IPS-18c (cell line): ENCODE measurements around the gene MED14.
A peak's percentile ranks its signal among the peaks of the same experiment; 100 is the strongest.
"Not testable (repeated sequence)": the region's sequence is repeated elsewhere in the genome, so short reads cannot be mapped to it uniquely, and the experiment has no call there.

Experiments
- H3K4me3 ChIP-seq: 2 replicates; pipeline ENCODE4 v1.7.0; 2013; ENCODE audit warnings: low read depth, mild to moderate bottlenecking, low read length, moderate library complexity; ENCODE audit not compliant: insufficient read depth
- H3K9me3 ChIP-seq: one replicate; pipeline ENCODE4 v1.6.1; 2013; ENCODE audit warnings: mild to moderate bottlenecking, low read length, moderate library complexity; ENCODE audit not compliant: control insufficient read depth, insufficient read depth

Gene MED14

GRCh38 chrX:40736170-40736505, 796 bp upstream of the MED14 start:
- H3K4me3 ChIP-seq: peak overlapping the region; percentile 38; the same call in 1 of the 2 replicates
- H3K9me3 ChIP-seq: peaks cover 3% of the 10 kb centered on the region

DNA sequence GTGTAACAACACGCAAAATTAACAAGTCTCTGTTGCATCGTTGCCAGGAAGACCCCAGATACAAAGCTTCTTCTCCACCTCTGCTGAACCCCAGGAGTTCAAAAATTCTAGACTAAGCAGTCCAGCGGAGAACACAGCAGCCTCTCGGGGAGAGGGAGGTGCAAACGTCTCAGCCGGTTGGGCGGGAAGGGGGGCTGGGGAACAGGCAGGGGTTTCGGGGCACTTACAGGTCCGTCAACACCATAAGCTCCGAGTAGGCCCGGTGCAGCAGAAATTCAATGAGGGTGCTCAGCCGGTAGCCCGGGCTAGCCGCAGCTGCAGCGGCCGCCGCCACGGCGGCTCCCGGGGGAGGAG, 394 bp downstream of the MED14 start:
- H3K4me3 ChIP-seq: peak overlapping the region; percentile 38
- H3K9me3 ChIP-seq: peaks cover 3% of the 10 kb centered on the region

GRCh38 chrX:40733706-40734105, 1.6 kb downstream of the MED14 start:
- Histone ChIP-seq H3K9me3 (peaks cover 3% of the 10 kb centered on the region), H3K4me3 (peak overlapping the region; percentile 38)

DNA sequence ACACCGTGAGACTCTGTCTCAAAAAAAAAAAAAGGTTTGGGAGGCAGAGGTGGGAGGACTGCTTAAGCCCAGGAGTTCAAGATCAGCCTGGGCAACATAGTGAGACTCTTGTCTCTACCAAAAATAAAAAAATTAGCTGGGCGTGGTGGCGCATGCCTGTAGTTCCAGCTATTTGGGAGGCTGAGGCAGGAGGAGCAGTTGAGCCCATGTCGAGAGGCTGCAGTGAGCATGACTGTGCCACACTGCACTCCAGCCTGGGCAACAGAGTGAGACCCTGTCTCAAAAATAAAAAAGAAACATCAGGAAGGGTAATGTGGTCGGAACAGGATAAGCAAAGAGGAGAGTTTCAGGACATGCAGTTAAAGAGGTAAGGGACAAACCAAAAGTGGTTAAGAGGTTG, 2.8 kb downstream of the MED14 start:
- H3K4me3 ChIP-seq, H3K9me3 ChIP-seq: not testable (repeated sequence)

DNA sequence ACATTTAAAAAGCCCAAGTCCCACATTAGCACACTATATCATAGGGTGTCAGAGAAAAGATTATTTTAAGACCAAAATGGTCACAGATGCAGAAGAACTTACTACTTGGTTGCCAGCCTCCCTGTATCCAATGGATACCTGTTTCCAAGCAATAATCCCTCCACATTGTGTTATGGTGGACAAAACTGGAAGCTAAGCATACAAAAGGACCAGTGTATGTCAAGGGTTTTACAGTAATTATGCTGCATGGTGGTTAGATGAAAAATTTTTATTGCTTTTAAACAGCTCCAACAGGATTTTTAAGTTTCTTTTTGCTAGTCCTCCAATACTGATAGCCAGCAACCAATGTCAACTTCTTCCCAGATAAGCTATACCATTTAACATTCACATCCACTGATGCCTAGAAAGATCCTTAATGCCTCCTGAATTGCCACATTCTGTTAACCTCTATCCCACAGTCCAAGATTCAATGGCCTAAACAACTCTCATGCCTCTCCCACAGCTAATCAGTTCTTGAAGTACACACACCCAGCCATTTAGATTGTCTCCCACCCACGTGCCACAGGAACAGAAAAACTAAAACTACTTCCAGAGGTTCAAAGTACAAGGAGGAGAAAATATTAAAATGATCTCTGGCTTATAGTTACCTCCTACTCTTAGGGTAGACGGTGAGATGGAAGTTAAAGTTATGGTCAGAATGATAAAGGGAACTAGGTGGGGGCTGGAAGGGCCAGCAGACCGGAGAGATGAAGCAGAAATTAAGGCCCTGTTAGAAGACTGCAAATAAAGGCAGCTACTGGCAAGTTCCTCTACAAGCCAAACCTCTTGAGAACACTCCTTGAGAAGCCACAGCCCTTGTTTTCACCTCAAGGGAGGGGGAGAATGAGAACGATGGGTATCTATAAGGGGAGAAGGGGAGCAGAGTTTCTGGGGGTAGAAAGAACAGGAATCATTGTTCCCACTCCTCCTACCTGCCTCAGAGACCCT, 5.5 kb downstream of the MED14 start:
- no peak overlapping the region; the same call in 1 of the 2 replicates for H3K4me3 ChIP-seq

DNA sequence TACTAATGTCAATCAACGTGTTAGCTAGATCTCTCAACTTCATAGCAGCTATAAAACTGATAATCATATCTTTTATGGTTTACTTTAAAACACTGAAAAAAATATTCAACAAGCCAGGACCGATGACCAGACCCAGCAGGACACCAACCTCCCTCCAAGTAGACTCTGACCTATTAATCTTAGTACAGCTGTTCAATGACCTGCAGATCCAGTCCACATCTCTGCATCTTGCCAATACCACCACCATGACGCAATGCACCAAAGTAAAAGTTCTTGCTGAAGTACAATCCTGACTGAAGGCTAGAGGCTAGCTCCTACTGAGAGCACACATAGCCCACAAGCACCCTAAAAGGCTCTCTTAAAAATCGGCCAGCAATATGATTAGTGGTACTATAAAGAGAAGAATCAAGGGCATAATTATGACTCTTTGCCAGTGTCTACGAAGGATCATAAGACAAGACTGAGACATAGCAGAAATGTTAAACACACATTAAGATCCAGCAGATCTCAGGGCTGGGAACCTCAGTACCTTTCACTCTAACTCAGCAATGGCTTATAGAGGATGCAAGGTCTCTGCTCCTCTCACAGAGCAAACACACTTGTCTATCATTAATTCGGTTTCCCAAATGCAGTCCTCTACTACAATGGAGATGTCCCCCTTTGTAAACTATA, 7.6 kb downstream of the MED14 start:
- Histone ChIP-seq H3K4me3 (no peak overlapping the region), H3K9me3 (no peaks in the 10 kb centered on the region)

More for the DNA sequence above, 5.5 kb downstream of the MED14 start:
- no peaks in the 10 kb centered on the region for H3K9me3 ChIP-seq

GRCh38 chrX:40727093-40727492, 8.2 kb downstream of the MED14 start:
- Histone ChIP-seq H3K9me3 (no peaks in the 10 kb centered on the region), H3K4me3 (no peak overlapping the region)

- Histone ChIP-seq H3K4me3 (no peak overlapping the region), H3K9me3 (peaks cover 2% of the 10 kb centered on the region)
Measured at GRCh38 chrX:40722930-40723329, 12.4 kb downstream of the MED14 start.

GRCh38 chrX:40721489-40722106, 13.7 kb downstream of the MED14 start:
- Histone ChIP-seq H3K9me3 (peaks cover 4% of the 10 kb centered on the region), H3K4me3 (no peak overlapping the region)

- Histone ChIP-seq H3K9me3 (peaks cover 4% of the 10 kb centered on the region), H3K4me3 (no peak overlapping the region)
Measured at GRCh38 chrX:40720792-40721191, 14.6 kb downstream of the MED14 start.

- peaks cover 4% of the 10 kb centered on the region for H3K9me3 ChIP-seq
- H3K4me3 ChIP-seq: no peak overlapping the region
Measured at GRCh38 chrX:40720339-40720738, 15.0 kb downstream of the MED14 start.

DNA sequence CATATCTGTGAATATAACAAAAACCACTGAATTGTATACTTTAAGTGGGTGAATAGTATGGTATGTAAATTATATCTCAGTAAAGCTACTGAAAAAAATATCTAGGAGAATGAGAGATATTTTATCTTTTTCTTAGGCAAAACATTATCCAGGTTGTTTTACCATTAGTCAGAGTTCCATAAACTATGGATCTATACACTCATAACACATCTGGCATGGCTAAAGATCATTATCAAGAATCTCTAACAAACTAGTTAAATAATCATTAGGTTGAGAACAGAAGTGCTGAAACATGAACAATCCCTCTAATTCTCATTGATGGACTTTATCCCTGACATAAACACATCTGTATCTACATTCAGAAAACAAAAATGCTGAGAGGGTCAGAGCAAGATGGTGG, 15.6 kb downstream of the MED14 start:
- H3K9me3 ChIP-seq: peaks cover 4% of the 10 kb centered on the region
- no peak overlapping the region for H3K4me3 ChIP-seq

- H3K4me3 ChIP-seq: no peak overlapping the region
- peaks cover 4% of the 10 kb centered on the region for H3K9me3 ChIP-seq
Measured at GRCh38 chrX:40719218-40719617, 16.1 kb downstream of the MED14 start.

- H3K9me3 ChIP-seq: no peaks in the 10 kb centered on the region
- no peak overlapping the region for H3K4me3 ChIP-seq
Measured at GRCh38 chrX:40709395-40709794, 25.9 kb downstream of the MED14 start.

DNA sequence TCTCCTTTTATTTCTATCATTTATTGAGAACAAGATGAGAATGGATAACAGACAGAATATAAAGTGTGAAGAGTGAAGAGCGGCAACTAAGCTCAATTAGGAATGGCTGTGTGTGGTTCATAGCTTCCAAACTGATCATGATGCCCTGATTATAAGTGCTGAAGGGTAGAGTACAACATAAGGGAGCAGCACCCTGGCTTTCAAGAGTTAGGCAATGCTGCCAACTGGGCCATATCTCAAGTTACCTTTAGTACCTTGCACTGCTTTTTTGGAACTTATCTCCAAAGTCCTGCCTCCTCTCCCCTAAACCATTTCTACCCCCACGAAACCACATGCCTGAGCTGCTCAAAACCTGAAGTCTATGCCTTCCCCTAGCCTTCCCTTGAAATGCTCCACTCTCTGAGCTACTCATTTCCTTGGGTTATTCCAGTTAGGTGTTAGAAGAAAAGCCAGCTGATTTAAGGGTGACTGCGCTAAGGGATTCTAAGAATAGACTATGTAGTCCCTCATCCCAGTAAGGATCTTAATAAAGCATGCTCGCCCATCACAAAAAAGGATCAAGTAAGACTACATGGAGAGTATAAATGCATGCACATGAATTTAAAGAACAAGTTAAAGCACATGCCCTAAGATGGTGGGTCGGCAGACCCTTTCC, 29.6 kb downstream of the MED14 start:
- H3K9me3 ChIP-seq: no peaks in the 10 kb centered on the region

DNA sequence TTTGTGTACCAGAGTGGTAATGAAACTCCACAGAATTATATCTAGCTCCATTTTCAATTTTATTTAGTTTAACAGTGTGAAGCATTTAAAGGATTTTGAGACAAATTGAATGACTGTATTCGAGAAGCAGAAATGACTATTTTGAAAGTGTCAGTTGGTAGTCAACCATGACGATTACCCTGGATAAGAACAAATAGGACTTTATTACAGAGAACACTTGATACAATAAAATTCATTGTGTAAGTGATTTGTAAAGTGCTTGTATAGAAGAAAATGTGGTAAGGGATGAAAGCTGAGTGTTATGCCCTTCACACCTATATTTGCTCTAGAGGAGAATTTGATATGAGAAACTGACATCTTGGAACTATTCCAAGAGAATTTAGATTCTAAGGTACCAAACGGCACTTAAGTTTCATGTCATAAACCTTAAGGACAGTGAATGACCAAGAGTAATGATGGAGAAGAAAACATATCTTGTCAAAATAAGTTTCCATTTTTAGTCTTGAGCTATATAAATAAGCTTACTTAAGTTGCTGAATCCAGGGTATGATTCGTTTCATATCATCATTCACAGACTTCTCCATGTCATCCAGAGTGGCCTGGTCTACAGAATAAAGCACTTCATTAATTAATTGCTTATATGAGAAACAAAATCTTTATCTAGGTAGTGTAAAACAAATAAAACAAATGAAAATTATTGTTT, 34.6 kb downstream of the MED14 start:
- H3K9me3 ChIP-seq: no peaks in the 10 kb centered on the region
- H3K4me3 ChIP-seq: no peak overlapping the region

More for the DNA sequence above, 29.6 kb downstream of the MED14 start:
- no peak overlapping the region for H3K4me3 ChIP-seq

- no peaks in the 10 kb centered on the region for H3K9me3 ChIP-seq
- no peak overlapping the region for H3K4me3 ChIP-seq
Measured at GRCh38 chrX:40698851-40699250, 36.5 kb downstream of the MED14 start.
